ENCODE measurements around the gene SNX33.
"Not testable (repeated sequence)": the region's sequence is repeated elsewhere in the genome, so short reads cannot be mapped to it uniquely, and the experiment has no call there.

SNX33 gene

DNA sequence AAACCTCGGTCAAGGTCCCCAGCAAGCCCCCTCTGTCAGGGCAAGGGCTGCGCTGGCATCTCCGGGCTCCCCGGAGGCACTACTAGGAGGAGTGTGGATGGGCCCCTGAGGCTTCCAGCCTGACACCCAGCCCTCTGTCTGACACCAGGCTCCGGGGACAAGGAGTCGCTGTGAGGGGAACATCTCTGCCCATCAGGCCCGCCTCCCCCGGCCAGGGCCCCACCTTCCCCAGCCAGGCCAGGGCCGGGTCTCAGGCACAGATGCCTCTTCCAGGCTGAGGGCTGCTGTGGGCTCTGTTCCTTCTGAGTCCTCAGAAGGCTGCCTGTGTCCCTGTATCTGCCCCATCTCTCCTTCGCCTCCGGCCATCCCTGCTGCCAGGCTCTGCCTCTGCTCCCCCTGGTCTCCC is 49.1 kb downstream of the SNX33 start:
- in situ Hi-C loops (cut with MboI; ENCODE audit: low sequenced_read_pairs): no loop called here

DNA sequence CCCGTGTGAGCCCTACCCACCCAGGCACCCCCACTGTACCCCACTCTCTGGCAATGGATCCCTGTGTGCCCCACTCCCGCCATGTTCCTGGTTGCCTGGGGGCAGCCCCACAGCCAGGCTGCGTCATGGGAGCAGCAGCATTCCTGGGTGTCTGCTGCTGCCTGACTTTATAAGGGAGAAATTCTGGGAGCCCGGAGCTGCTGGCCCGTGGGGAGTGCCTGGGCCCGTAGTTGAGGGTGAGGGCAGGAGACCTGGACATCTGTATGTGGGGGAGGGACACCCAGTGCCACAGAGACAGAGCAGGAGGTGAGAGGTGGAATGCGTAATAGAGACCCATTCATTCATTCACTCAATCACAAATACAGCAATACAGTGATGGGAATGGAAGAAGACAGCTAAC is 49.8 kb downstream of the SNX33 start:
- in situ Hi-C loops (cut with MboI; ENCODE audit: low sequenced_read_pairs): no loop called here

DNA sequence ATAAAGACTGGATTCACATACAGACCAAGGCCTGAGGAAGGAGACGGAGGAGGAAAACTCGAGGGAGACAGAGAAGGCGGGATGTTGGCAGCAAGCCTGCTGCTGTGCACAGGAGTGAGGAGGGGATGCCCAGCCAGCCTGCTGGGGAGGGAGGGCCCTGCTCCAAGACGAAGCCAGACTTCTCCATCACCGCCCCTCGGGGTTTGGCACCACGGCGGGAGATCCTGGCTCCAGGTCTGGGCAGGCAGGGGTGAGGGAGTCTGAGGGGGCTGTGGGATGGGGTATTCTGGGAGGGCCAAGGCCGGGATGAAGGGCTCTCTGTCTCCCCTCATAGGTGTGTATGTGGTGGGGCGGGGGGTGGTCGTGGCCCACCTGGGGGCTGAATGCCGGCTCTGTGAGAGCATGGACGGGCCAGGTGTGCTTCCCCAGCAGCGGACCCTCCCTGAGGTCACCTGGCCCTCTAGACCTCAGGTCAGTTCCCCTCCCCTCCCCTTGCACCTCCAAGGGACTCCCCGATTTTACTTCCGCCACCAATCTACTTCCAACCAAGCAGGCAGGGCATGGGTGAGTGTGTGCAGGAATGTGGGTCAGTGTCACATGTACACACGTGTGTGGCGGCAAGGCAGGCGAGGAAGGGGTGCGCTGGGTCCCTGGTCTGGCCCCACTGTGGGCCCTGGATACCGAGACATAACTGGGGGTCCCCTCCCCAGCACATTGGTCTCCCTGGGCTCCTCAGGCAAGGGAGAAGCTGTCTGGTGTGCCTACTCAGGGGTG is 50.4 kb downstream of the SNX33 start:
- in situ Hi-C loops (cut with MboI; ENCODE audit: low sequenced_read_pairs): not testable (repeated sequence)

DNA sequence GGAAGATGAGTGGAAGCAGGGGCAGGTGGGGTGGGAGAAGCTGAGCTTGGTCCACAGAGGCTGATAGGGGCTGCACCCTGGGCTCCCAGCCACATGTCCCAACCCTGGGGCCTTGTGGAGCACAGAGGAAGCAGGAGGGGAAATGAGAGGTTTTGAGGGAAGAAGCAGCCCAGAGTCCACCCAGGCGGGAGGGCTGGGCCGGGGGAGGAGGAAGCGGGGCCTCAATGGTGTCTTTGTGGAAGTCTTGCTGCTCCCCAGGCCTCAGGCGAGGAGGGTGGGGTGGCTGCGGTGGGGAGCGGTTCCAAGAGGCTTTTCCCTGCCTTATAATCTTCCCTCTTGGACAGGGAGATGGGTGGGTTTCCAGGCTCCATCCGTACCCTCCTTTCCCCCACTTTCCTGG is 51.8 kb downstream of the SNX33 start:
- in situ Hi-C loops (cut with MboI; ENCODE audit: low sequenced_read_pairs): not testable (repeated sequence)

DNA sequence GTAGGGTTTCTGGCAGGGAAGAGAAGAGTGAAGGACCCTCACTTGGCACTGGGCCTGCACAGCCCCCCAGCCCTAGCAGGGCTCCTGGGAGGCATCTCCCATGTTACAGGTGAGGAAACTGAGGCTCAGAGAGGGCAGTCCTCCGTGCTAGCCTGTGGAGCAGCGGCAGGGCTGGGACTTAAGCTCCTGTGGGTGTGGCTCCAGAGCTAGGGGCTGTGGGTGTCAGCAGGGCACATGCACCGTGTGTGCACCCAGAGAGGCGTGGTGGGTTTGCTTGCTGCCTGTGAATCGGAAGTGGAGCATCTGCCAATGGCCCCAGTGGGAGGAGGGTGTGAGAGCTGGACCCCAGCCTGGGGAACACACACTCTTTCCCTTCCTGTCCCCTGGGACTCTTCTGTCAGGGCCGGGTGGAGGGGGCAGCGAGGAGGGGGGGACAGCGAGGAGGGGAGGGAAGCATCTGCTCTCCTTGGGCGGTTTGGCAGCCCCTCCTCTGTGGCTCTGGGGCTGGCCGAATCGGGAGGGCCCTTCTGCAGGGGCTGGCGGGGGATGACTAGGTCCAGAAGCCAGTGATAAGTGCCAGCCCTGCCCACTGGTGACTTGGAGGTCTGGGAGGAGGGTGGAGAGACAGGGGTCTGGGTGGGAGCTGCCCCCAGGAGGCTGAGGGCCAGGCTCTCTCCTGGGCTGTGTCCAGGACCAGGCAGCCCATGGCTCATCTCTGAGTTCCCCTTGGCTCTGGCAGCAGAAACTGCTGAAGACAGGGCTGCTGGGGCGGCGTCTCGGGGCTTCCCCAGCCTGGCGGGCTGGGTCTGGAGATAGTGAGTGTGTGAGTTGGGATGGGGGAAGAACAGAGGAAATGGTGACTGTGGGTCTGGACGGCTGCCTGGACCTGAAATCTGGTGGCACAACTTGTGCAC is 52.5 kb downstream of the SNX33 start:
- in situ Hi-C loops (cut with MboI; ENCODE audit: low sequenced_read_pairs): not testable (repeated sequence)

DNA sequence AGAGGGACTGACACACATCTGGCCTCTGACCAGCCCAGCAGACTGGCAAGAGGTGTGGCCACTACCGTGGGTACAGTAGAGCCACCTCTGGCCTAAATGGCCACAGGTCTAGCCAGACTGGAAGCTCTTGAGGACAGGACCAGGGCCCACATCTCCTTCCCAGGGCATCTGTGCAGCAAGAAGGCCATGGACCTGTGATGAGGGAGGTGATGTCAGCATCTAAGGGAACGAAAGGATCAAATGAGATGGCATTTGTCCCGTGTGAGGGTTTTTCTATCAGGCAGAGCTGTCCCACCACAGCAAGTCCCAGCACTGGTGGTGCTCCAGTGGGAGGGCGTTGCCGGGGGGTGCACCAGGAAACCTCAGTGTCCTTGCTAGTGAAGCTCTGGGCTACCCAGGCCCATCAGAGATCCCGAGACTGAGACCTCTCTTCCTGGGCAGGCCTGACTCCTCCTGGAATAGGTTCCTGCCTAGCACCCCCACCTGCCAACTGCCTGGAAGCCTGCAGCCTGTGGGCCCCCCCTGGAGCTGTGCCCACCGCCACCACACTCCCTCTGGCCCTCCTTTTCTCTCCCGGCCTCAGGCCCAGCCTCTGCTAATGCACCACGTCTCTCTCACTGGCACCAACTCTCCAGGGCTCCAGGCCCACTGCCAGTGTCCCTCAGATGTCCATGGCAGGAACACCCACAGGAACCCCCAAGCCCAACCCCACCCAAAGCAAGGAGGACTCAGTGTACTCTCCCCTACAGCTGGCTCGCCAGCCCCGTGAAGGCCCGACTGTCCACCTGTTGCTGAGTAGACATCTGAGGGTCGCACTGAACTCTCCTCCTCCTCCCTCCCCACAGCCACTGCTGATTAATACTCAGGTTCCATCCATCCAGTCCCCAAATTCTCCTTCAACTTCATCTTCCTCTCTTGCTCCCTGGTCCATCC is 53.6 kb downstream of the SNX33 start:
- in situ Hi-C loops (cut with MboI; ENCODE audit: low sequenced_read_pairs): not testable (repeated sequence)

DNA sequence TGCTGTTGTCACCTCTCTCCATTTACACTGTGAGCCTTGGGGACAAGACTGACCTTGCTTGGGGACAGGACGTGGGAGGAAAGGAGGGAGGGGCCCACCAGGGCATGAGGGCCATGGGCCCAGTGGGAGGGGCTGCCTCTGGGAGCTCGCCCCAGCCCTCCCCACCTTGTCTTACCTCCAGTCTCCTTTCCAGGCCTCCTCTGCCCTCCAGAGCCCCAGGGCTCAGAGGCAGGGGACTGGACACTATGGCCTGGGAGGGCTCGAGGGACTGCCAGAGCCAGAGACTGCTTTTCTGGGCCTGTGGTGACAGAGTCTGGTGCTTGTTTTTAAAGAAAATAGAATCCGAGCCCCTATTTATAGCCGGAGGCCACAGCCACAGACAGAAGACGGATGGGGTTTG is 54.7 kb downstream of the SNX33 start:
- in situ Hi-C loops (cut with MboI; ENCODE audit: low sequenced_read_pairs): no loop called here

DNA sequence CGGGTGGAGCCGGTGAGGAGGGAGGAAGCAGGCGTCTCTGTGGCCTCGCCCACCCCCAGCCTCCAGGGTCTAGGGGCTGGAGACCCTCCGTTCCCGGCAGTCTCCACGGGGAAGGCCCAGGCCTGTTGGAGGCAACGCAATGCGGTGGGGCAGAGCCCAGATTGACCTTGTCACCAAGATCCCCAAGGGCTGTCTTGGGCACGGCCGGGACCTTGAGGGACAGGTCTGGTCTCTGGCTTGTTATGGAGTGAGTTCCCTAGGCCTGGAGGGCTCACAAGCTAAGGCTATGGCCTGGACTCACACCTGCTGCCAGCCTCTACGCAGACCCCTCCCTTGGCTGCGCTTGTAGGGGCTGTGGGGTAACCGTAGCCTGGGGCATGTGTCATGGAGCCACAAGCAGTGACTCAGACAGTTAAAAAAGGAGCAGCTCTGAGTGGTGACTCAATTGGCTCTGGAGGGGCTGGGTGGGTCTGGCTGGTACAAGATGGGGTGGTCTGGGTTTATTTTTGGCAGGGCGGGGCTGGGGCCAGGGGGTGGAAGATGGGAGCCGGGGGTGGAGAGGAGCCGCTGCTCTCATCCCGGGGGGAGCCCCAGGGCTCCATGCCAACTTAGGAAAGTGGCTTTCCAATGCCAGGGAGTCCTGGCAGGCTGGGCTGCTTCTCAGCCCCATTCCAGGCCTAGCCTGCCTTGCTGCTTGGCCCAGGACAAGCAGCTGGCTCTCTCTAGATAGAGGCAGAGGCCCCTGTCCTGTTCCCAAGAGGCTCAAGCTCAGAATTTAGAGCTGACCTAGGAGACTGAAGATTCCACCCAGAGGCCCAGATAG is 55.9 kb downstream of the SNX33 start:
- in situ Hi-C loops (cut with MboI; ENCODE audit: low sequenced_read_pairs): not testable (repeated sequence)

DNA sequence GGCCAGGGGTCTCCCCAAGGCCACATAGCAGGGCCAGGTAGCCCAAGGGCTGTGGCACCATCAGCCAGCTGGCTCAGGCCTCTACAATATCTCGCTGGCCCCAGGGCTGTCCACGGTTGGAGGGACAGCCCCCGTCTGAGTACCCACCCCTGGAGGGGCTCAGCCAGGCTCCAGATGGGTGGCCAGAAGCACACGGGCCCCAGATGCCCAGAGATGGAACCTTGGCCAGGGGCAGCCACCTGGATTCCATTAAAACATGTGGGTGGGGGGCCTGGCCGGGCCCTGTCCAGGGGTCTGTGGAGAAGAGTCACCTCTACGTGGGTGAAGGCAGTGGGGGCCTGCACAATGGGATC is 56.5 kb downstream of the SNX33 start:
- in situ Hi-C loops (cut with MboI; ENCODE audit: low sequenced_read_pairs): no loop called here

DNA sequence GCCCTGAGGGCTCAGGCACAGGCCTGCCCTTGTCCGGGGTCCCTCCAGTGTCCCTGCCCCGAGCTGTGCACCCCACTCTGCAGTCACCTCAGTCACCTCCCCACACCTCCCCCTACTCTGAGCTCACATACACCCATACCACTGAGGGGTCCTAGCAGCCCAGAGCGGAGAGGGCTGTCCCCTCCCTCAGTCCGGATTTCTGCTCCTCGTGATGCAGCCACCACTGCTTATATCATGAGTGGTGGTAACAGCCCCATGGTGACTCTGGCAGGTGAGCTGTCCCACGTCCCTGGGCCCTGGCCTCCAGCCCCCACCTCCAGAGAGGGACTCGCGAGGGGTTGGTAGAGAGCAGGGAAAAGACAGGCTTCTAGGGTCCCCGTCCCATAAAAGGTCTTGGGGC is 56.9 kb downstream of the SNX33 start:
- in situ Hi-C loops (cut with MboI; ENCODE audit: low sequenced_read_pairs): no loop called here

DNA sequence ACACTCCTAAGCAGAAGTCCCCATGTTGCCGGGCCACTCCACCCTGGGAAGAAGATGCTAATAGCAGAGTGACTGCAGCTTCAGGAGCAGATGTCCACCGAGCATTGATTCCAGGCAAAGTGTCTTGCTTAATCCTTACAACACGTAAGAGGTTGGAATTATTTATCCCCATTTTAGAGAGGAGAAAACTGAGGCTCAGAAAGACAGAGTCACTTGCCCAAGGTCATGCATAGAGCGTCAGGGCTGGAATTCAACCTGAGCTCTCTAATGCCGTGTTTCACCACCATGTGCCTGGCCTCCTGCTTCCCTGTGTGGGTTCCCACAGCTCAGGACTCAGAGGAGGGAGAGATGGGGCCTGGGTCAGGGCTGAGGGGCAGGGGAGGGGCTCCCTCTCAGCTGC is 57.7 kb downstream of the SNX33 start:
- in situ Hi-C loops (cut with MboI; ENCODE audit: low sequenced_read_pairs): not testable (repeated sequence)

DNA sequence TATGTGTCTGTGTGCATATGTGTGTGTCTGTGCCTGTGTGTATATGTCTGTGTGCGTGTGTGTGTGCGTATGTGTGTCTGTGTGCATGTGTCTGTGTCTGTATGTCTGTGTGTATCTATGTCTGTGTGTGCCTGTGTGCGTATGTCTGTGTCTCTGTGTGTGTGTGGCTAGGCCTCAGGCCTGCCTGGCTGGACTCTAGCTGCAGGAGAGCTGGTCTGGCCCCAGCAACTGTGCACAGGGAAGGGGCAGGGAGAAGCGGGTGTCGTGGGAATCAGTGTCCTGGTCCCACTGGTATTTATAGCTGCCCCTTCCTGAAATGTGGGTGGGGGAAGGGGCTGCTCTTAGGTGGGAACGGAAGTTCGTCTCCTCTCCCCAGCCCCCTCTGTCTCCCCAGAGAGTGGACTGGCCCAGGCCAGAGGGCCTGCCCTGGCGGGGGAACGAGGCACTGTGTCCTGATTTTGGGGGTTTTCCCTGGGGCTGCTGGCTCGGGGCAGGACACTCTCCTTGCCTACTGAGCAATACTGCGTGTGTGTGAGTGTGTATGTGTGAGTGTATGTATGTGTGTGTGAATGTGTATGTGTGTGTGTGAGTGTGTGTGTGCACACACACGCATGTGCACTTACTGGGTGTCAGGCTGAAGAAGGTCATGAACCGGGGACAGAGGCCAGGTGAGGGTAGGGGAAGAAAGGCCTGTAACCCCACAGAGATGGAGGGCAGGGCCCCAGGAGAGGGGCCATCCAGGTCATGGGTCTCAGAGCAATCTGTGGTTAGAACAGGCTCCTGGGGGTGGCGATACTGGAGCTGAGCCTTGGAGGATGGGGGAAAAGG is 58.4 kb downstream of the SNX33 start:
- in situ Hi-C loops (cut with MboI; ENCODE audit: low sequenced_read_pairs): no loop called here

DNA sequence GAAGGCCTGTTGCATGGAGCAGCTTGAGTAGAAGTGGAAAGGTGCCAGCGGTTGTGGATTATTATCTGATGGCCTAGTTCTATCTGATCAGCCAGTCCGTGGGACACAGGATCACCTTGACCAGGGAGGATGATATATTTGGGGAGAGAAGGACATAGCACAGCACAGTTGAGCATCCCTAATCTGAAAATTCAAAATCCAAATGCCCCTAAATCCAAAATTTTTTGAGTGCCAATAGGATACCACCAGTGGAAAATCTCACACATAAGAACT is 58.9 kb downstream of the SNX33 start:
- in situ Hi-C loops (cut with MboI; ENCODE audit: low sequenced_read_pairs): no loop called here

DNA sequence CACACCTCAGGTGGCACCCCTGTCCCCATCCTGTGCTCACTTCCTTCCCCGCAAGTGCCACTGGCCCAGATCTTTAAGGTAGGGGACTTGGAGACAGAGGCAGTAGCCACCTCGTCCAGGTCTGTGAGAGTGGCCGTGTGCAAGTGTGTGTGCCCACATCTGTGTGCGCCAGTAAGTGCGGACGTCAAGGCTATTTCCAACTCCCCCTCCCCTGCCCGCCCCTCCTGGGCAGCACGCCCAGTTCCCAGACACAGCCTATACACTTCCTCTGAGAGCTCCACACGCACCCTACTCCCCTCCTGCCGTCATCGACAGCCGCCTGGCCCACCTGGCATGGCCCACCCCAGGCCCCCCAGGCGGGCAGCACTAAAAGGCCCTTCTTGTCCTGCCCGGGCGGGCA is 61.7 kb downstream of the SNX33 start:
- in situ Hi-C loops (cut with MboI; ENCODE audit: low sequenced_read_pairs): not testable (repeated sequence)

DNA sequence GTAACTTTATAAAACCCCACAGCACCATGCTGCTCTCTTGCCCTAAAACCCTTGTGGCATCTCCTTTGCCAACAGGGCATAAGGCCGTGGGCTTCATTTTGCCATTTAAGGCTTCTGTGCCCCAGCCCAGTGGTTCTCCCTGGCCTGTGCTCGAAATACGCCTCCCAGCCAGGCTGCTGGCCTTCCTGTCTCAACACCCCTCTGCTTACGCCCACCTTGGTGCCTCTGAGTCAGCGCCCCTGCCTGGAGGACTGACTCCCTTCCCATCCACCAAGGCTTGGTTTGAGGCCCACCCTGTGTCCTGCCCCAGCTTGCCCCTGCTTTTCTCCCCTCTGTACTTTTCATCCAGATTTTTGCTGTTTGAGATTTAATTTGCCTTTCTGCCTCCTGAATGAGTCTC is 63.2 kb downstream of the SNX33 start:
- in situ Hi-C loops (cut with MboI; ENCODE audit: low sequenced_read_pairs): not testable (repeated sequence)

DNA sequence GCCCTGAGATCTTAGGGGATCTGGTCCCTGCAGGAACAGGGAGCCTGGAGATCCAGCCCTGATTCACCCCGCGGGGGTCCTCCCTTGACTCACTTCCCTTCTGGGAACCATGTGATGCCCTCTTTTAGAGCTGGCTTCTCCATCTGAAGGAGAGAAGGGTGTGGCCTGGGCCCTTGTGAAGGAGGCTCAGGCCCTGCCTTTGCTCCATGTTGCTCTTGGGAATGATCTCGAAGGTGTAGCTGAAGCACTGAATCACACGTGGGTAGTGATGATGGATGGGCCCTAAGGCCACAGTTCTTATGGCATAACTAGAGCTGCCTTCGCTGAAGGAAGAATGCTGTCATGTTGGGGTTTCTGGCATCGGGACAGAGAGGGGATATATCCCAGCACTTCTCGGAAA is 63.8 kb downstream of the SNX33 start:
- in situ Hi-C loops (cut with MboI; ENCODE audit: low sequenced_read_pairs): not testable (repeated sequence)

Data from HL-60/S4 (cell line).